T-helper 9 cell (primary cell): ENCODE measurements around the gene NUDT22.
"Not testable (repeated sequence)": the region's sequence is repeated elsewhere in the genome, so short reads cannot be mapped to it uniquely, and the experiment has no call there.

Source experiments
- DNase-seq: peaks from one replicate; pipeline ENCODE4 v3.0.0-alpha.2; 2020

NUDT22 gene

DNA sequence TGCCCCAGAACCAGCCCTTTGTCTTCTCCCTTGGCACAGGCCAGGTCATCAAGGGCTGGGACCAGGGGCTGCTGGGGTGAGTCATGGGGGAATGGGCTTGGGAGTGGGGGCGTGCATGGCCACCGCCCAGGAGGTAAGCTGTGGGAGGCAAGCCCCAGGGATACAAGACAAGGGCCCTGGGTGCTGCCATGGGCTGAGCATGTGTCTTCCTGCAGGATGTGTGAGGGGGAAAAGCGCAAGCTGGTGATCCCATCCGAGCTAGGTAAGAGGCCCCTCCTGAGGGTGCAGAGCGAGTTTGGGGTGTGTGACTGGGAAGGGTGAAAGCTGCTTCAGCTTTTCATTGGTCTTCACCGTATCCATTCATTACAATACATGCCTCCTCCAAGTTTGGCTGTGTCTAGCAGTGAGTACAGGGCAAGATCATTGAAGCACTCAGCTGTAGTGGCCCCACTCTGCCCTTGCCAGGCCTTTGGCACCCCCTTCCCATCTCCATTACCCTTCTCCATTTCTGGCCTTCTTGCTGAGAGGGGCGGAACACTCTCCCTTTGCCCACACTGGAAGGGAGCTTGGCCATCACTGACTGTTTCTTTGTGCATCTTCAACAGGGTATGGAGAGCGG, 17.3 kb downstream of the NUDT22 start:
- no peak for DNase-seq

DNA sequence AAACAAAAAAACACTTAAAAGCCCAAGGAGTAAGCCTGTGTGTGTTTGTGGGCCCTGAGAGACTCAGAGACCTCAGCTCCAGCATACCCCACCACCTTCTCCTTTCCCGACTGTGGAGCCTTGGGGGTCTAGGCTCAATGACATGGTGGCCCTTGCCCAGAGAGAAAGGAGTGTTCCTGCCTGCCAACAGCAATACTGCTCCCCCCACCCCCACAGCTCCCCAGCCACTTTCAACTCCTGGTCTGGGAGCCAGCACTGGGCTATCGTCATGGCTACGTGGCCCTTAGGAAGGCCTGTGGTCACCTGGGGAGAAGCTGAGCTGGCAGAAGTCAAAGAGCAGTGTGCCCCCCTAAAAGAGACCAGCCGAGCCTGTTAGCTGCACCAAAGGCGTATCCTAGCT, 18.0 kb downstream of the NUDT22 start:
- DNase-seq, result no peak

DNA sequence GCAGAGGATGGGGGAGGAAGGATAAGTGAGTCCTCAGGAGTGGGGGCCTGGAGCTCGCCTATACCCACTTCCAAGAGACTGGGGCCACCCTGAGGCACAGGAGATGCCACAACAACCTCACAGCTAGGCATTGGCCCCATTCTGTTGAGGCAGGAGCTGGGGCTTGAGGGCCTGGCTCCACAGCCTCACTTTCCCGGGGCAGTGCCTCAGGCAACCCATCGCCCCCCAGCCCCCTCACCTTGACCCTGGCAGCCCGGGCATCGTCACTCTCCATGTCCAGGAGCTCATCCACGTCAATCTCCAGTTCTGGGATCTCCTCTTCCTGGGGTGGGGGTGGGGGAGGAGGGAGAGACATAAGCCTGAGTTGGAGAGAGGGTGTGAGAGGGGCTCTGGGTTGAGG, 18.9 kb downstream of the NUDT22 start:
- no peak for DNase-seq

DNA sequence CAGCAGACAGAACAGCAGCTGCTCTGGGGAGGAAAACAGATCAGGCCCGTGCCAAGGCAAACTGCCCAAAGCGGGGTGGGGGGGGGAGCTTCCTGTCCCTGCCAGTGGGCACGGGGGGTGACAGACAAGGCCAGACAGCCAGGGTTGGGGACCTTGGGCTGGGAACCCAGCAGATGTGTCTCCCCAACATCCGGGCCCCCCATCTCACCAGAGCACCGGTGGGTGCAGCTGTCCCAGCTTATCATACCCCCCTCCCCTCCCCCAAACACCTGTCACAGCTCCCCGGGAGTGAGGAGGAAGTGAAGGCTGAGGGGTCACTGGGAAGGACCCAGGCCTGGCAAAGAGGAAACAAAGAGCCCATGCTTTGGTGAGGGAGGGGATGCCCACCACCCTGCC, 19.3 kb downstream of the NUDT22 start:
- DNase-seq, result peak; percentile 36

DNA sequence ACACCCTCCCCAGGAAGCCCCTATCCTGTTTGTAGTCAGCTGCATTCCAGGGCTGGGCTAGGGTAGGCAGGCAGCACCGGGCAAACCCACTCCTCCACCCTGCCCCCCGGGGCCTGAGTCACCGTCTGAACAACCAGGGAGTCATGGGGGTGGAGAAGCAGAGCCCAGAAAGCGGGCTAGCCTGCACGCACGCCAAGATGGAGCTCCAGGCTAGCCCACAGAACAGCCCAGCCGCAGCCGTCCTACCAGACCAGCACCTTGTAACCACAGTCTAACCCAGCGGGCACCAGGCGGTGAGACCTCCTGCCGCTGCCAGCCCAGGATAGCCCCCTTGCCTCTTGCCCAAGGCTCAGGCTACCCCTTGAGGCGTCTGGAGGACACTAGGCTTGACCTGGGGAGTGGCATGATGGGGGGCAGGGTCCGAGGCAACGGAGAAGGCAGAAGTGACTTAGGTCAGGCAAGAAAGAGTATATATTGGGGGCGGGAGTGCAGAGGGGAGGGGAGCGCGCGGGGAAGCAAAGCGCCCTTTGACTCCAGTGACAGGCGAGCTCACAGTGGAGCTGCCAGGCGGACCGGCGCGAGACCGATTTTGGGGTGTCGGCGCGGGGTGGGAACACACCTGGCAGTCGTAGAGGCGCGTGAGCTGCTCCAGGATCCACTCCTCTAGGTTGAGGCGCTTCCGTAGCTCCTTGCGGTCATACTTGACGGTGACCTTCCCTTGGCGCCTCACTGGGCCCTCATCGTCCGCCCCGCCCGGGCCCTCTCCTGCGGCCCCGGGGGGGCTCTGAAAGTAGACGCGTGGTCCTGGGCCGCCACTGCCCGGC, 19.9 kb downstream of the NUDT22 start:
- DNase-seq, result peak; percentile 59

DNA sequence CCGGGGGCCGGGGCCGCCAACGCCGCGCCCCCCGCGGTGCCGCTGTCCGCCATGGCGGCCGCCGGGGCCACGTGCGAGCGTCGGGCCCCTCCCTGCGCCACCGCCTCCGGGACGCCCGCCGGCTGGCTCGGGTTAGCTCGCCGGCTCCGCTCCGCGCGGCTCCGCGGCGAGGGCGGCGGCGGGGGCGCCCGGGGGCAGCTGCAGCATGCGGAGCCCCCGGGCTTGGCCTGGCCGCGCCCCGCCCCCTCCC, 20.5 kb downstream of the NUDT22 start:
- not testable (repeated sequence) for DNase-seq

DNA sequence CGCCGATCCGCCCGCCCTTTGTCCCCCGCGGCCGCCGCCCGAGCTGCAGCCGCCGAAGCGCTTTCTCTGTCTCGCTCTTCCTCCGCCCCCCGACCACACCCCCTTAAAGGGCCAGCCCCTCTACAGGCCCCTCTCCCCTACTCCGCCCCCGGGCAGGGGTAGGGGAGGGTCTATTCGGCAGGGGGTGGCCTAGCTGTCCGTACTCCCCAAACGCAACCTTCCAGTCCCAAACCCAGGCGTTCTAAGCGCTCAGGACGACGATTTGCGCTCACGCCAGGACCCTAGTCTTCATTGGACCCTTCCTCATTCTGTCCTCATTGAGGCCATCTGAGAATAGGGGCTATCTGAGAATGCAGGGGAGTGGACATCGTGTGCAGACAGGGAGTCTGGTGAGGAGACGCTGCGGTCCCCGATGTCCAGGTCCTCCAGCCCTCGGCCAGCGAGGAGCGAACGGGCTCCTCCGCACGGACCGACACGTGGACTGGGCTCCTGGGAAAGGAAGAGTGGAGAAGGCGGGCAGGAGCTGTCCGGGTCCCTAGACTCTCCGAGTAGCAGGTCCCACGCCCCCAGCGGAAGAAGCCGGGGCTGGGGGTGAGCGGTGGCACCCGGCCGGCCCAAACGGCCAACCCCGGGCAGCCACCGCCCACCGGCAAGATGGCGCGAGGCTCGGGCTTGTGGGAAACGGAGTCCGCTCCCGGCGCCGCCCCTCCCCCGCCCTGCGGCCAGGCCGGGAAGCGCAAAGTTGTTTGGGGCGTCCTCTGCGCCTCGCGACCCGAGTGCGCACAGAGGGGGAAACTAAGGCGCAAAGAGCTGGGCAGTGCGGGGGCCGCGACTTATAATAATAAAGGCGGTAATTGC, 21.0 kb downstream of the NUDT22 start, which contains the start of gene PPP1R14B:
Gene PPP1R14B, minus strand, starts transcription at position 73 of the 858 bp plus-strand sequence. CDS start 270 bp downstream, outside the sequence.
- DNase-seq, result peak; percentile 71

DNA sequence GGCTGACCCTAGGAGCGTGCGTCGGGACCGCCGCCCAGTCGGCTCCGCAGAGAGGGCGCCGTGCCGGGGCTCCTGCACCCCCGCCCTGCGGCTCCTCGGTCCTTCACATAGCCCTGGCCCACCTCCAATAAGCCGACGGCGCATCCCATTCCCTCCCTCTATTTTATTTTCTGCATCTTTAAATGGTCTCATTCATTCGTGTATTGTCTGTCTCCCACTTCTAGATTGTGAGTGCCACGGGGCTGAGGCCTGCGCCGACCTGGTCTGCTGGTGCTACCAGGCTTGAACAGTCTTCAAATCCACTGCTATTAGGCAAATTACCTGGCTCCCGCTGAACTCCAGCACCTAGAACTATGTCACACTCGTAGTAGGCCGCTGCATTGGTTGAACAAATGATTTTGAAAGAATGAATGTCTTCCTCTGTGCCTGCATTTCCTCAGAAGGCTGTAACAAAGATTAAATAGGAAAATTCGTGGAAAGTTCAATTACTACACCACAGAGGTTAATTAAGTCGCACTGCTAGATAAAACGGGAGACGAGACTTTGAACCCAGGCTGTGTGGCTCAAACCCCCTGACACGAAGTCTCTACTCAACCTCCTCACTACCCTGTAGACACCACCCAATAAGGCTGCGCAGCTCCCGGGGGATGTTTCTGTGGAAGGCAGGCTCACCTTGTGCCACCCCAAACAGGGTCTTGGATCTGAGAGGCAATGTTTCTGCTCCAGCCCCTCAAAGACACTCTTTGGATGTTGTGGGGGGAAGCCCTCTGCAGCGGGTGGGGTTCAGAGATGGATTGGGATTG, 21.9 kb downstream of the NUDT22 start:
- DNase-seq, result no peak

DNA sequence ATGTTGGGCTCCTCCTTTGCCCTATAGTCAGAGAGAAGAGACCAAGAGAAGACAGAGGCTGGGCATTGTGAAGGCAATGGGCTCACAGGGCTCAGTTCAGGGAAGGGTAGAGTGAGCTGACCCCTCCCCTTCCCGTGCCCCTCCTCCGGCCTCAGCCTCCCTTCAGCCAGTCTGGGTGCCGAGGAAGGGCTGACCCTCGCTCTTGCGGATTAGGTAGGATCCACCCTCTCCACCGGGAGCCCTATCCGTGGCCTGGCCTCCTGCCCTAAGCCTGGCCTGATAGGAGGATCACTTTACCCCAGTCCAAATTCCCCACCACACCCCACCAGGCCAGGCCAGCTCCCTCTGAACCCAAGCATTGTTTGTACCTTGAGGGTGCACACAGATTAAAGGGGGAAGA, 22.5 kb downstream of the NUDT22 start:
- no peak for DNase-seq

DNA sequence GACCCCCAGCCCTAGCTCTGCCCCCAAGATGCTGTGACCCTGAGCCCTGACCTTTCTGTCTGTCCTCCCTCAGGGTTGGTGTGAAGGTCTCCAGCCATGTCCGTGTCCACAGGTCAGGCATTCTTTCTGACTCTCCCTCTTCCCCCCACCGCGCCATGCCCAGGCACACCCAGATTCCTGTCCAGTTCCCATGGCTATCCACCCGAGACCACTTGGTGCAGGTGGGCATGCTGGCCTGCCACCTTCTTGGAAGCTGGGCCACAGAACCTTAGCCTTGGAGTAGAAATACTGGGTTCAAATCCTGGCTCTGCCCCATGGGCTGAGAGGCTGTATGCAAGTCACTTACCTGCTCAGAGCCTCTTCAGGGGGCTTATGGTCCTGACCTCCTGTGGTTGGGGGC, 23.0 kb downstream of the NUDT22 start:
- no peak for DNase-seq

DNA sequence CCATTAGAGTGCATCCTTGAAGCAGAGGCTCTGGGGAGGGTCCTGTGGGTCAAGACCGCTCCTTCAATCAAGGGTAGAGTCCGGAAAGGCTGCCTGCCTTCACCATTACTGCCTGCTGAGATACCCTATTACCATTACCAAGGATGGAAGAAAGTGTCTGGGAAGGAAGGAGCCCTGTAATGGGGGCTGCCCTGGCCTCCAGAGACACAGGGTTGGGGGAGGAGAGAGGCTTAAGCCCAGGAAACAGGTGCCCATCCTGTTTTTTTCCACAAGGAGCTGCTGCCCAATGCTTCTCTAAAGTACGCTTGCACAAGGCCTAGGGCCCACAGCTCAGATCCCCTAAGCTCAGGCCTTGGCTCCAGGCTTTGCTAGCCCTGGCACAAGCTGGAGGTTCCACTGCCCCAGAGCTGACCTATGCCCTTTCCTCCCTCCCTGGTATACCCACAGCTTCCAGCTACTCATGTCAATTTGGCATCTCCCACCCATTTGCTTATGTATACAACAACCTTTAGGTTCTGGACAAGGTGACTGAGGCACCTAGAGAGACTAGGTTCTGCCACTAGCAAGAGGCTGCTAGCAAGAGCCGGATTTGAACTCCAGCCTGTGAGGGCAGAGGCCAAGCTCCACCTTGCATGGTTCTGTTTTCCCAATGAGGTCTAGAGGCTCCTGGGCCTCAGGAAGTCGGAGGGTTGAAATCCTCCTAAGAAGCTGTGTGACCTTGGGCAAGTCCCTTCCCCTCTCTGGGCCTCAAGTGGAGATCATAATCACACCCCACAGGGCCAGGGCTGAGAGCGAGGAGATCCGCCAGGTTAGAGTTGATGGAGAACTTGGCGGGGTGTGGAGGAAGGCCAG, 23.7 kb downstream of the NUDT22 start:
- no peak for DNase-seq

DNA sequence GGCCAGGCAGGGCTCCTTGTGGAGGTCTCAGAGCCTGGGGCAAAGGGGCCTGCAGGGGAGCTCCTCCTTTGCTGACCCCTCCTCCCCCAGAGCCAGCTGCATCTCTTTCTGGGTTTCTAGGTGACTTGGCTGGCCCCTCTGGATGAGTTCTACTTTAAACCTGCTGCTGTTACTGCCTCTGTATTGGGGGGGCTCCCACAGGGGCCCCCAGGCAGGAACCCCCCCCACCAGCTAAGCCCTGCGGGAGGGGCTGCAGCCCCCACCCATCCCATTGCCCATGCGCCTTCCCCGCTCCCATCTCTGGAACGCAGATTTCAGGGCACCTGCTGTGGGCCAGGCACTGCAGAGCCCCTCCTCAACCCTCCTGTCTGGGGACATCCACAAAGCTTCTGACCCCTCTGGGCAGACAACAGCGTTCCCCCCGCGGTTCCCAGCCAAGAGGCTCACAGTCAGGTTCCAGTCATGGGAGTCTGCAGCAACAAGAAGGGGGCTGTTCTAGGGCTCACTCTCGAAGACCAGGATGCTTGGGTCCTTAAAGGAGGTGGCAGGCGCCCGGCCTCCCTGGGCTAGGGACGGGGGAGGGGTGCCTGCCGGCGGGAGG, 24.4 kb downstream of the NUDT22 start:
- DNase-seq, result no peak

DNA sequence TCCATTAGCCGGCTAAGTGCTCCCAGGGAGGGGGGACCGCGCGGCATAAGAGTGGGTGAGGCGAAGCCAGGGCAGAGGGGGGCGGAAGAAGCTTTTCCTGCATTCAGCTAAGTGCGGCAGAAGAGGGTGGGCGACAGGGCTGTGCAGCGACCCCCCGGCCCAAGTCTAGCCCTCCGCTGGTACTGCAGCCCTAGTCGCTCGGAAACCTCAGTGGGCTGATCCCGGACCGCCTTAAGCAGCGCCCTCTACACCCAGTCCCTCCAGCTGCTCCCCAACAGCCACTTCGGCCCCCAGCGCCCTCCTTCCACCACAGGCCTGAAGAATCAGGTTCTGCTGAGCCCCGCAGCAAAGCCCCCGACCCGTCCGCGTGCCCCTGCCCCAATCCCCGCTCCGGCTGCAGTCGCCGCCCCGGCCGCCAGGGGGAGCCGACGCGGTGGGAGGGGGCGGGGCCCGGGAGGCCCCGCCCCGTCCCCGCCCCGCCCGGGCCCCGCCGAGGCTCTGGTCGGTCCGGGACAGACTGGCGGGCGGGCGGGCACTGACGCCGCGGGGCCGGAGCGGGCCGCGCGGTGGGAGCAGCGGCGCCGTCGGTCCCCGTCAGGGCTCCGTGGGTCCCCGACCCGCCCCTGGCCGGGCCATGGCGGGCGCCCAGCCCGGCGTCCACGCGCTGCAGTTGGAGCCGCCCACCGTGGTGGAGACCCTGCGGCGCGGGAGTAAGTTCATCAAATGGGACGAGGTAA, 25.1 kb downstream of the NUDT22 start, which contains the start of gene PLCB3:
Gene PLCB3, plus strand, starts transcription at position 515 of the 737 bp plus-strand sequence. Its CDS starts 120 bp downstream, at position 635.
- DNase-seq, result peak; percentile 70

DNA sequence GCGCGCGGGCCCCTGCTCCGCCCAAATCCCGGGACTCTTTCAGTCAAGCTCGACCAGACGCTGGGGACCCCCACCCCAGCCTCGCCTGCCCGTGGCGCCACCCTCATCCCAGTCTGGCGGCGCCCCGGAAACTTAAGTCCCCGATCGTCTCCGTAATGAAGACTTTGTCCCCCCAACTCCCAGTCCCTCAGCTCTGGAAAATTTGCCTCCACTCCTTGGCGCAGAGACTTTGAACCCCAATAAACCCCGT, 25.6 kb downstream of the NUDT22 start:
- no peak for DNase-seq

DNA sequence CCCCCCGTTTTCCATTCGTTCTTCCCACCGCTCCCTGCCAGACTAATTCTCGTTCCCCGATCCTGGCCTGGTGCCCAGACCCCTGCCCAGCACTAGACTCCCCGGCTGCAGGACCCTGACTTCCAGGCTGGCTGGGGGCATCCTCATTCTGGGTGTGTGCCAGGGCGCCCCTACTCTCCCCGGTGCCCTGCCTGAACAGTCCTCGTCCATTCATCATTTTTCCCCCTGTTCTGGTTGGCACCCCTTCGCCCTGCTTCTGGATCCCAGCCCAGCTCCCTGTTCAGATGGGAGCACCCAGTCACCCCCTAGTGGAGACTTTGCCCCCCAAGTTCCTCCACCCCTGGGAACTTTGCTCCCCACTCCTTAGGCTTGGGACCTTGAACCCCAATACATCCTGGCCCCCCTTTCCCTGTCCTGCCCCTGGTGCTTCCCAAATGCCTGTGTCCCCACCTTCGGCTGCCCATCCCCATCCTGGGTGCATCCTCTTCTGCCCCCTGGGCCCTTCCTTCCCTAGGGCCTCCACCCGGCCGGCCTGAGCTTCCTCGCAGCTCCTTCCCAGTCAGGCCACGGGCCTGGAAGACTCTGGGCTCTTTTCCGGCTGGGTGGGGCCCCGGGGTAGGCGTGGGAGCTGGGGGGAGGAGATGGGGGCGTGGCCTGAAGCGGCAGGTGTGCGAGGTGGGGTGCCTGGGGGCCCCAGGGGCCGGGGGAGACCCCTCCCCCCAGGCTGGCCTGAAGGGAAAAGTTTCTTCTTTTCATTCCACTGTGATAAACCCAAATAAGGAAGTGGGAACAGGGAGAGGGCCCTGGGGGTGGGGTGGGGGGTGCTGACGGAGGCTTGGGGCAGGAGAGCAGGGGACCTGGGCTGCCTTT, 26.2 kb downstream of the NUDT22 start:
- no peak for DNase-seq

DNA sequence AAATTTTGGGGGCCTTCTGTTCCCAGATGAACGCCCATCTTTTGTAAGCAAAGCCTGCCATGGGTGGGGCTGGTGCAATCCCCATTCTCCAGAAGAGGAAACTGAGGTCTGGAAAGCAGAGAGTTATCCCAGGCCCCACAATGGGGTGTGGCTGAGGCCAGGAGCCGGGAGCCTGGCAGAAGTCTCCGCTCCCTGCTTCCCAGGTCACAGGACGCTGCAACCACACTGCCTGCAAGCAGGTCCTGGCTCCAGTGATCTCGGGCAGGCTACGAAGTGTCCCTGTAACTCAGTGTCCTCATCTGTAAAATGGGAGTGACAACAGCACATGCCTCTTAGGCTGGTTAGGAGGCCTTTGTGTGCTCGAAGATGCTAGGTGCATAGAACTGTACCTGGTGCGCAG, 27.0 kb downstream of the NUDT22 start:
- DNase-seq, result no peak

DNA sequence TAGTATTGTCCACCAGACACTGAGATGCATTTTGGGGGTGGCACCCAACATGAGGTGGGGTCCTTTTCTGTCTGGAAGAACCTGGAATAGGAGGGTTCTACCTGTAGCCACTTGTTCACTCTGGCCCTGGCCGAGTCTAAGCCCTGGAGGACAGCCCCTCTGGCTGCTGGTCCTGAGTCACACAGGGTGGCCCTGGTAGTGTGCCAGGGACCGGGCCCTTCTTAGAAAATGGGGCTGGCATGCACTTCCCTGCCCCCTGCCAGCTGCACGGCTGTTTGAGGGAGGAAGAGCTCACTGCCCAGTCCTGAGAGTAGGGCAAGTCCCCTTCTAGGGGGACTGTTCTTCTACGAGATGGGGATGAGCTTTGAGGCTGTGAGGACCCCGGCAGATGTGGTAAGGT, 27.4 kb downstream of the NUDT22 start:
- DNase-seq, result no peak

DNA sequence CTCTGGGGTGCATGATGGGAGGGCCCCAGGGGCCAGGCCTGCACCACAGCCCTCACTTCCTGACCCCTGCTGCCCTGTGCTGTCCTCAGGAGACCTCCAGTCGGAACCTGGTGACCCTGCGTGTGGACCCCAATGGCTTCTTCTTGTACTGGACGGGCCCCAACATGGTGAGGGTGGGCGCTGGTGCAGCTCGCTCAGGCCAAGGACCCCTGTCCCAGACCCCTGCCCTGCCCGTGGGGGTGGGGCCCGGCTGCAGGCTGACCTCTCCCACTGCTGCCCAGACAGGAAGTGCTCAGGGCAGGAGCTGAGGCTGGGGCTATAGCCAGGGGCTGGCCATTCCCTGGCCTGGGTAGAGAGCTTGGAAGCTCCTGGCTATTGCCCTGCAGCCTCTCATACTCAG, 28.3 kb downstream of the NUDT22 start:
- DNase-seq, result no peak

DNA sequence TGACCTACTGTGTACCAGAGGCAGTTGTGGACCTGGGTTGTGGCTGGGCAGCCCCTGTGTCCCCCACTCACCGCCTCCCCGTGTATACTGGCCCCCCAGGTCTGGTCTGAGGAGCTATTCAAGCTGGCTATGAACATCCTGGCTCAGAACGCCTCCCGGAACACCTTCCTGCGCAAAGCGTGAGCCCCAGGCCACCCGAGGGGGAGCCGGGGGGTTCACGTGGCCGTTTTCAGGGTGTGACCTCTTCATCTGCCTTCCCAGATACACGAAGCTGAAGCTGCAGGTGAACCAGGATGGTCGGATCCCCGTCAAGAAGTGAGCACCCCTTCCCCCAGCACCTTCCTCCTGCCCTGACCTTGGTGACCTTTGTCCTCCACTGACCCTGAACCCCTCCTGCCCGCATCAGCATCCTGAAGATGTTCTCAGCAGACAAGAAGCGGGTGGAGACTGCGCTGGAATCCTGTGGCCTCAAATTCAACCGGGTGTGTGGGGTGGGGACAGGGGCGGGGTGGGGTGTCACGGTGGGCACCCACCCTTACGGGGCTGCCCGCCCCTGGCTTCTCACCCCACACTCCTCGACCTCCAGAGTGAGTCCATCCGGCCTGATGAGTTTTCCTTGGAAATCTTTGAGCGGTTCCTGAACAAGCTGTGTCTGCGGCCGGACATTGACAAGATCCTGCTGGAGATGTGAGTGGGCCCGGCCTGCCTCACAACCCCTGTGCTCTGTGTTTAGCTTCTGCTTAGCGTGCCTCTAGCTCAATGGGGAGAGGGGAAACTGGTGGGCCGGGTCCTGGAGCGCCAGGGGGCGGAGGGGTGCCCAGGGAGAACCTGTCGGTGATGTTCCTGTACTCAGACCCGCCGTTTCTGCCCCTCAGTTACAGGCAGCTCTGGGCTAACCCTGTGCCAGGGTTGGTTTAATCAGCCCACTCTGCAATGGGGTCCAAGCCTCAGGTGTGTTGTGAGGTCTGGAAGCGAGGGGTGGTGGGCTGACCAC, 29.4 kb downstream of the NUDT22 start:
- no peak for DNase-seq
